HG03575 (cell line): ENCODE results near the gene RAB4B.
"Not testable (repeated sequence)": the region's sequence is repeated elsewhere in the genome, so short reads cannot be mapped to it uniquely, and the experiment has no call there.

Source experiments
- ATAC-seq: cut with Tn5 transposase; IDR thresholded peaks from one replicate; pipeline ENCODE4 v1.9.1; 2021; ENCODE audit not compliant: unreplicated experiment, insufficient number of reproducible peaks, low FRiP score; ENCODE audit errors: extremely low read depth

RAB4B gene

DNA sequence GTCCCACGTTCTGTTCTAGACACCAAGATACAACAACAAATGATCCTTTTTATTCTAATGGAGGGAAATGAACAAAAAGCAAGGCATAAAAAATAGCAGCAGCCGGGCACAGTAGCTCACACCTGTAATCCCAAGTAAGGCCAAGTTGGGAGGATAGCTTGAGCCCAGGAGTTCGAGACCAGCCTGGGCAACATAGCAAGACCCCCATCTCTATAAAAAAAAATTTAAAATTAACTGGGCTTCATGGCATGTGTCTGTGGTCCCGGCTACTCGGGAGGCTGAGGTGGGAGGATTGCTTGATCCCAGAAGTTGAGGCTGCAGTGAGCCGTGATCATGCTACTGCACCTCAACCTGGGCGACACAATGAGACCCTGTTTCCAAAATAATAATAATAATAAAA lies 1.7 kb upstream of the RAB4B start:
- ATAC-seq, result no peak

DNA sequence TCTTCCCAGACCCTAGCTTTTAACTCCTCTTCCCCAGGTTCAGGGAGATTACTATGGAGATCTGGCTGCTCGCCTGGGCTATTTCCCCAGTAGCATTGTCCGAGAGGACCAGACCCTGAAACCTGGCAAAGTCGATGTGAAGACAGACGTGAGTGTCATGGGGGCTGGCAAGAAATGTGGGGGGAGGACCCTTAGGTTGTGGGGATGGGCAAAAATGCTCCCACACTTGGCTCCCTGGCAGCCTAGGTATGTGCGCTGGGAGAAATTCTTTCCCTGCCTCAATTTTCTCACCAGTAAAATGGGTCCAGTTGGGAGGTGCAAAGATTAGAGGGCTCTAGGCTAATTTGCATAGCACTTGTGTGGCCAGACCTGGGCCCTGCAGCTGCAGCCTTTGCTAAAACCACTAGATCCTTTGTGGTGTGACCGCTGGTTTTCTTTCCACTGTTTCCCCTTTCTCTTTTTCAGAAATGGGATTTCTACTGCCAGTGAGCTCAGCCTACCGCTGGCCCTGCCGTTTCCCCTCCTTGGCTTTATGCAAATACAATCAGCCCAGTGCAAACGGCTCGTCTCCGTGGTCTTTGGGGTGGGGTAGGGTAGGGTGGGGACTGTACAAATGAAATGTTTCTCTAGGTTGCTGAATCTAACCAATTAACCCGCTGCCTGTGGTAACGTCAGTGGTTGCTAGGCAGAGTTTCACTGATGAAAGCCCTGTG lies 959 bp upstream of the RAB4B start:
- ATAC-seq, result peak; percentile 46

DNA sequence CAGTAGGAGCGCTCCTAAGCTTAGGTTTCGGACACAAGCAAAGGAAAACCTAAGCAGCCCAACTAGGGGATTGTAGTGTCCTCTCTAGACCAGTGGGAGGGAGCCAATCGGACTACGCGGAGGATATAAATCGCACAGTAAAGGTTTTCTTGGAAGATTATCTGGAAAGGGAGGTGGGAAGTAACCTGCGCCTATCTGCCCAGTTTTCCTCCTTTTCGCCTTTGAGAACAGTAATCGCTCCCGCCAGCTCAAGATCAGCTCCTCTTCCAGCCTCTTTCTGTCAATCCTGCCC lies 456 bp upstream of the RAB4B start:
- no peak for ATAC-seq

DNA sequence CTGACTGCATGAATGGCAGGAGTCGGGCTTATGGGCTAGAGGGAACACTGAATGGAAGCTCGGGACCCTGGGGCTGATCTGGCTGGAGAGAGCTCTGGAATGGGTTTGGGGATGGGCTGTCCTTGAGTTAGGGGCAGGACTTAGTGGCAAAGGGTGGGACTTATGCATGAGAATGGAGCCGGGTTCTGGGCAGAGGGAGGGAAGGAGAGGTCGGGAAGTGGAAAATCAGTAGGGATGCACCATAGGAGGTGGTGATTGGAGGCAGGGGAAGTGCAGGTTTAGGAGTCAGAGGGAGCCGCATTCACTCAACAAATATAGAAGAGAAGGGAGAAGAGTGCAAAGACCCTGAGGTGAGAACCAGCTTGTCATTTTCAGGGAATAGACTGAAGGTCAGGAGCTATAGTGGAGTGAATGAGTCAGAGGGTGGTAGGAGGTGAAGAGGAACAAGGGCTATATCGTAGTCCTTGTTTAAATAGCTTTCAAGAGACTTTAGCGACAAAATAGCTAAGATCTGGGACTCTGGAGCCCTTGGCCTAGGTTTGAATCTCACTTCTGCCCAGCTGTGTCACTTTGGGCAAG lies 748 bp downstream of the RAB4B start:
- no peak for ATAC-seq

DNA sequence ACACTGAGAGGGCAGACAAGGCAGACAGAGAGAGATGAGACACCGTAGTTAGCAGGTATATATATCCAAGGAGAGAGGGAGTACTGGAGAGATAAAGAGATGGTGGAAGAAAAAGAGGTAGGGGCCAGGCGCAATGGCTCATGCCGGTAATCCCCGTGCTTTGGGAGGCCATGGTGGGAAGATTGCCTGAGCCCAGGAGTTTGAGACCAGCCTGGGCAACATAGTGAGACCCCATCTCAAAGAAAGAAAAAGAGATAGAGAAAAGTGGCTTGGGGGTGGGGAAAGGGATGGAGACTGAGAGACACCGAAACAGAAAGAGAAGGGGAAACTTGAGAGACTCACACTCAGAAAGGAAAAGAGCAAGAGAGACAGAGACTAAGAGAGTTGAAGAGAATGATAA lies 2.5 kb downstream of the RAB4B start:
- no peak for ATAC-seq

DNA sequence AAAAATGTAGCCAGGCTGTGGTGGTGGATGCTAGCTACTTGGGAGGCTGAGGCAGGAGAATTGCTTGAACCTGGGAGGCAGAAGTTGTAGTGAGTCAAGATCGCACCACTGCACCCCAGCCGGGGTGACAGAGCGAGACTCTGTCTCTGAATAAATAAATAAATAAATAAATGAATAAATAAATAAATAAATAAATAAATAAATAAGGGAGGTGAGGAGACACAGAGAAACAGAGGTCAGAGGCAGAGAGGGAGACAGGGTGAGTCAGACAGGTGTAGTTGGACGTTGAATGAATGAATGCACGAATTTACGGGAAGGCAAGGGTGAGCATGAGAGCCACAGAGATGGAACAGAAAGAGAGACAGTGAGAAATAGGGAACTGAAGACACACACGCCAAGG lies 3.1 kb downstream of the RAB4B start:
- no peak for ATAC-seq

DNA sequence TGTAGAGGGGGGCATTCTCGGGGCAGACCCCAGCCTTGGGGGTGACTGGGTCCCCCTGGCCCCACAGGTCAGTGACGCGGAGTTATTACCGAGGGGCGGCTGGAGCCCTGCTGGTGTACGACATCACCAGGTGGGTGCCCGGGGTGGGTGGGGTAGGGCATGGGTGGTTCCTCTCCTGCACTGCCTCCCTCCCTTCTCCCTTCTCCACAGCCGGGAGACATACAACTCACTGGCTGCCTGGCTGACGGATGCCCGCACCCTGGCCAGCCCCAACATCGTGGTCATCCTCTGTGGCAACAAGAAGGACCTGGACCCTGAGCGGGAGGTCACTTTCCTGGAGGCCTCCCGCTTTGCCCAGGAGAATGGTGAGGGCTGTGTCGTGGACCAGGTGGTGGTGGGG lies 5.7 kb downstream of the RAB4B start:
- ATAC-seq, result no peak

DNA sequence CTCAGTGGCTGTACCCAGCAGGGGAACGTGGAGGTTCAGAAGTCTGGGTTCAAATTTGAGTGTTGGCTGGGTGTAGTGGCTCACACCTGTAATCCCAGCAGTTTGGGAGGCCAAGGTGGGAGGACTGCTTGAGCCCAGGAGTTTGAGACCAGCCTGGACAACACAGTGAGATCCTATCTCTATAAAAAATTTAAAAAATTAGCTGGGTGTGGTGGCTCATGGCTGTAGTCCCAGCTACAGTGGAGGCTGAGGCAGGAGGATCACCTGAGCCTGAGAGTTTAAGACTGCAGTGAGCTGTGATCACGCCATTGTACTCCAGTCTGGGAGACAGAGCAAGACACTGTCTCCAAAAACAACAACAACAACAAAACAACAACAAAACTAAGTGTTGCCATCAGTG lies 6.1 kb downstream of the RAB4B start:
- not testable (repeated sequence) for ATAC-seq

DNA sequence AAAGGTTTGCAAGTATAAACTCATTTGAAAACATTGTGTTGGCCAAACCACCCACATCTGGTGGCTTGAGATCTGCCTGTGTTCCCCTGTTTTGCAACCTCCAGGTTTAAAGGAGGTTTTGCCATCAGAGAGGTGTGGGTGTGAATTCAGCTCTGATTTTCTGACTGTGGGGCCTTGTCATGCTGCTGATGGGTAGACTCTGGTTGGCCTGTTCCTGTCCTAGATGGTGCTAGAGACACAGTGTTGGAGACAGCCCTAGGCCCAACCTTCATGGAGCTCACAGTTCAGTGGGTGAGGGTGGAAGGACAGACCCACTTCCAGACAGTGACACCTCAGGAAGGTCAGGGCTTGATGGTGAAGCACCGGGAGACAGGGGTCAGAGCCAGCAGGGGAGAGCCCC lies 7.5 kb downstream of the RAB4B start:
- no peak for ATAC-seq

DNA sequence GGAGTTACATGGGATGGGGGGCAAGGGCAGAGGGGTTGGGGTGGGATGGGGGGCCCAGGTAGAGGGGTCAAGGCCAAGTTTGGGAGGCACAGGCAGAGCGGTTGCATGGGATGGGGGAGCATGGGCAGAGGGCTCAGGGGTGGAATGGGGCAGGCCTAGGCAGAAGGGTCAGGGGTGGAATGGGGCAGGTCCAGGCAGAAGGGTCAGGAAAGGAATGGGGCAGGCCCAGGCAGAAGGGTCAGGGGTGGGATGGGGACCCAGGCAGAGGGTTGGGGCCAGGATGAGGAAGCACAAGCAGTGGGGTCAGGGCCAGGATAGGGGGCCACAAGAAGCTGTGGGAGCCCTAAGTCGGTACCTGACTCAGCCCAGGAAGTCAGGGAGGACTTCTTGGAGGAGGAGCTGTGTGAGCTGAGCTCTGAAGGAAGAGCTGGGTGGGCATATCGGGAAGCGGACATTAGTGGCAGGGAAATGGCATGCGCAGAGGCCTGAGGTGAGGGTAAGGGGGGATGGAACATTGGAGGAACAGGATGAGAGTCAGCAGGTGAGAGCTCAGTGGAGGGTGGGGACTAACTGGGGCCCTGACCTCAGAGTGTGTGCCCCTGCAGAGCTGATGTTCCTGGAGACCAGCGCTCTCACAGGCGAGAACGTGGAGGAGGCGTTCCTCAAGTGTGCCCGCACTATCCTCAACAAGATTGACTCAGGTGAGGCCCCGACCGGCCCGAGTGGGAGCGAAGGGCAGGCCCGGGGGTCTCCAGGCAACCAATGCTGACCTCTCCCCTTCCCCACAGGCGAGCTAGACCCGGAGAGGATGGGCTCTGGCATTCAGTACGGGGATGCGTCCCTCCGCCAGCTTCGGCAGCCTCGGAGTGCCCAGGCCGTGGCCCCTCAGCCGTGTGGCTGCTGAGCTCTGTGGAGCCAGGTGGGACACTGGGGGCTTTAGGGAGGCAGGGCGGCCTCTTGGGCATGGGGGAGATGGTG lies 8.3 kb downstream of the RAB4B start:
- ATAC-seq, result no peak

DNA sequence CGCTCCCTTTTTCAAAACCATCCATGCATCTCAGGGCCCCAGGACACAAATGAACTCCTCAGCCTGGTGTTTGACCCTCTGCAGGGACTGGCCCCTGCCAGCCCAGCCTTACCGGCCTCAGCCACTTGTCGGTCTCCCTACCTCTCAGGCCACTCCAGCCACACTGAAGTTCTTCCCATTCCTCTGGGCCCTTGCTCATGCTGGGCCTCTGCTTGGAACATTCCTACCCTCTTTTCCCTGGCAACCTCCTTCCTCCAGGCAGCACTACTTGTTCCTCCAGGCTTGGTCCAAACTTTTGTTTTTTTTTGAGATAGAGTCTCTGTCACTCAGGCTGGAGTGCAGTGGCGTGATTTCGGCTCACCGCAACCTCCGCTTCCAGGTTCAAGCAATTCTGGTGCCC lies 13.3 kb downstream of the RAB4B start:
- ATAC-seq, result no peak

DNA sequence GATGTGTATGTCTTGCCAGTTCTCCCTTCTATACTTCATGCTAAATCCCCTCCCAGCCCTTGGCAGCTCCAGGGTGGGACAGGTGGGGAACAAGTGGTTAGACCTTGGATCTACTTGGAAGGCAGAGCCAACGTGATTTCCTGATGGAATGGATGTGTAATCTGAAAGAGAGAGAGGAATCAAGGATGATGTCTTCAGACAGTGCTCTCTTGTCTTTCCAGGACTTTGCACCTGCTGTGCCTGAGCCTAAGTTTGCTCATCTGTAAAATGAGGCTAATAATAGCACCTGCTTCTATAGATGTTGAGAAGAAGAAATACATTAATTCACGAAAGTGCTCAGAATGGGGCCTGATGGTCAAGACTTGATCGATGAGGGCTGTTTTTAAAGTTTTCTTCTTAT lies 13.9 kb downstream of the RAB4B start:
- ATAC-seq, result no peak

DNA sequence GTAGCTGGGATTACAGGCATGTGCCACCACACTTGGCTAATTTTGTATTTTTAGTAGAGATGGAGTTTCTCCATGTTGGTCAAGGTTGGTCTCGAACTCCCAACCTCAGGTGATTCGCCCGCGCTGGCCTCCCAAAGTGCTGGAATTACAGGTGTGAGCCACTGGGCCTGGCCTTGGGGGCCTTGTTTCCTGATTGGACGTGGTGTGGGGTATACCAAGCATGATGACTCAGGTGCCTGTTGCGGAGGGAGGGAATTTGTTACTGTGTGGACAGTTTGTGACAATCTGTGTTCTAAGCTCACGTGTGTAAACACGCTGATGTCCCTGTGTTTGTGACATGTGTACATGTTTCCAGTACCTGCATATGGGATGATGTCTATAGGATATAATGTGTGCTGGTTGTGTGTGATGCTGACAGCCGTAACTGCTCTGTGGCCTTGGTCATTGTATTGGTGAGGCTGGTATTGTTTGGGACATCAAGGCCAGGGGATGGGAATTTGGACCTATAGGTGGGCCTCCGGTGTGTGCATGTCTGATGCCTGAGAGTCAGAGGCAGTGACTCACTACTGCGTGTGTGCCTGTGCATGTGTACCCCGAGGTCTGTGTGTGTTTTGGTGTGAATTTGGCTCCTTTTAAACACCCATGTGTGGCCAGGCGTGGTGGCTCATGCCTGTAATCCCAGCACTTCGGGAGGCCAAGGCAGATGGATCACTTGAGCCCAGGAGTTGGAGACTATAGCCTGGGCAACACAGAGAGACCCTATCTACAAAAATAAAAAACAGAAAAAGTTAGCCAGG lies 19.3 kb downstream of the RAB4B start:
- ATAC-seq, result no peak

DNA sequence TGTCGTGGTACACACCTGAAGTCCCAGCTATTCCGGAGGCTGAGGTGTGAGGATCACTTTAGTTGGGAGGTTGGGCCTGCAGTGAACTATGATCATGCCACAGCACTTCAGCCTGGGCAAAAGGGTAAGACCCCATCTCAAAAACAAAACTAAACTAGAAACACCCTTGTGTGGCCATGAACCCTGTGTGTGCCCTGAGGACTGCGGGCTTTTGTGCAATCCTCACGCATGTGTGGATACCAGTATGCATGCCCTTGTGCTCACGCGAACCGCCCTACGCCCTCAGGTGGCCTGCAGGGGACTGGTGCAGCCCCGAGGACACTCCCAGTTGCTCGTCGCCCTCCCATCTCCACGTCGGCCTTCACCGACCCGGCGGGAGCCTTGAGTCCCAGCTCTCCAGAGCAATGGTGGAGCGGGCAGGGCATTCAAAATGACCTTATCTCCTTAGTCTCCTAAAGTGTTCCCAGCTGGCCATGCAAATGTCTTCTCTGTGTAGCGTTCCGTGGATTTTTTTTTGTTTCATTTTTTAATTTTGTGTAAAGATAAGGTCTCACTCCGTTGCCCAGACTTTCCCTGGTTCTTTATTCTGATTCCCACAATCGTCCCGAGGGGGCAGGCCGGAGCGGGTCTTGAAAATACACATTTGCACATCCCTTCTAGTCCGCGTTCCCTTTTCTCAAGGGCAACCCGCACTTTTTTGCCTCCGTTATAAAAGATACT lies 20.1 kb downstream of the RAB4B start:
- no peak for ATAC-seq

DNA sequence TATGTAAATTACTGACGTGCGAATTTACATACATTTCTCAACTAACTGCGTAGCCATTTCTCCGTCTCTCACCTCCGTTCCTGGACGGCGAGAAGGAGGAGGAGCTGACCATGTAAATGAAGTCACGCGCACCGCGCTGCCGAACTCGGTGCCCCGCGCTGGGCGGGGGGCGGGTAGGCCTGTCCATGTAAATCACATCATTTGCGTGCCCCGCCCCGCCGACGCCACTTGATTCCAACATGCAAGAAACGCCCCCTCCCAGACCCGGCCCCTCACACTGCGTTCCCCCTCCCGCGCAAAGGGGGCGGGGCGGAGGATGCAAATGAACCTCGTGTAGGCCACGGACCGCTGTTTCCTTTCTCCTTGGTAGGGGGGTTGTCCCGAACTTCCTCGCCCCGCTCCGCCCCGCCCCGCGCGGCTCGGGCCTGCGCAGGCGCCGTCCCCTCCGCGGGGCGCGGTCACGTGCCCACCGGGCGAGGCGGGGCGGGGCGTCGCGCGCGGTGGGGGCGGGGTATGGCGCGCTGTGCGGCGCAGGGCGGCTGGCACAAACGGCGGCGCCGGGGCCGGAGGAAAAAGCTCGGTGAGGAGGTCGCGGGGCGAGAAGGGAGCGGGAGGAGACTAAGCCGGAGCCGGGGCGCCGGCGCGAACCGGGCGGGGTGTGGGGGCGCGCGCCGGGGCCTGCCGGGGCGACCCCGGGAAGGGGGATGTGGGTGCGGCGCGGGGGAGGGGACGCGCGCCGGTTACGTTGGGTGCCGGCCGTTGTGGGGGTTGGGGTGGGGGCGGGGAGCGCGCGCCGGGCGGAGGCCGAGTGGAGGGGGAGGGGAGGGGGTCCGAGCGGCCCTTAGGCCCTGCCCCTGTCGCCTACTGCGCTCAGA lies 20.9 kb downstream of the RAB4B start, which contains the start of gene EGLN2:
Gene EGLN2 (plus strand): TSS at position 509 of the 875 bp plus-strand sequence. CDS start 1,382 bp downstream, outside the sequence.
- peak; percentile 35 for ATAC-seq

DNA sequence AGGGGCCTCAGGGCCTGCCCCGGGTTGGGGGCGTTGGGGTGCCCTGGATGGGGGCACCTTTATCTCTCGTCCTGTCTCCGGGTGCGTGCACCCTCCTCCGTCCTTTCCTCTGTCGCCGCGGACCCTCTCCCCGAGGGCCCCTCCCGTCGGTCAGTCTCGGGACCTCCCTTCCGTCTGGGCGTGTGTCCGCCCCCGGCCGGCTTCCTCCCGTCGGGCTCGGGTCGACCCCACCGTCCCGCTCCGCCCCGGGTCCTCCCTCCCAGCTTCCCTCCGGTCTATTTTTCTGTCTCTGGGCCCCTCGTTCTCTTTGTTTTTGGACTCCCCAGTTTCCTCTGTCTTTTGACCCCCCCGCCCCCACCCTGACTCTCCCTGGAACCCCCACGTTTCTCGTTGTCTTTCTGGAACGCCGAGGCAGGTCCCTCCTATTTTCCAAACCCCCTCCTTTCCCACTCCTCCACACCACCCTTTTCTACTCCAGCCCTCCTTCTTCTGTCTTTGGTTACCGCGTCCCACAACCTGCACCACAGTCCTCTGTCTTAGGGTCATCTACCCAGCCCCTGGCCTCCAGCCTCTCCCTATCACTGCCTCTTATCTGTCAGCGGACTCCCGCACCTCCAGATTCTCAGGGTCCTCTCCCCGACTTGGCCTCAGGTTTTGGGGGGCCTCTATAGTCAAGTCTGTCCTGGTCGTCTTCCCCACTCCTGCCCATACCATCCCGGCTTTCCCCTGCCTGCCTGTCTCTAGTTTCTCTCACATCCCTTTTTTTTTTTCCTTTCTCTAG lies 21.7 kb downstream of the RAB4B start:
- no peak for ATAC-seq

DNA sequence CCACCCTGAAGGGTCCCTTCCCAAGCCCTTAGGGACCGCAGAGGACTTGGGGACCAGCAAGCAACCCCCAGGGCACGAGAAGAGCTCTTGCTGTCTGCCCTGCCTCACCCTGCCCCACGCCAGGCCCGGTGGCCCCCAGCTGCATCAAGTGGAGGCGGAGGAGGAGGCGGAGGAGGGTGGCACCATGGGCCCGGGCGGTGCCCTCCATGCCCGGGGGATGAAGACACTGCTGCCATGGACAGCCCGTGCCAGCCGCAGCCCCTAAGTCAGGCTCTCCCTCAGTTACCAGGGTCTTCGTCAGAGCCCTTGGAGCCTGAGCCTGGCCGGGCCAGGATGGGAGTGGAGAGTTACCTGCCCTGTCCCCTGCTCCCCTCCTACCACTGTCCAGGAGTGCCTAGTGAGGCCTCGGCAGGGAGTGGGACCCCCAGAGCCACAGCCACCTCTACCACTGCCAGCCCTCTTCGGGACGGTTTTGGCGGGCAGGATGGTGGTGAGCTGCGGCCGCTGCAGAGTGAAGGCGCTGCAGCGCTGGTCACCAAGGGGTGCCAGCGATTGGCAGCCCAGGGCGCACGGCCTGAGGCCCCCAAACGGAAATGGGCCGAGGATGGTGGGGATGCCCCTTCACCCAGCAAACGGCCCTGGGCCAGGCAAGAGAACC lies 22.4 kb downstream of the RAB4B start:
- ATAC-seq, result no peak
